GM12891 (cell line): ENCODE measurements around the gene LAYN.

ENCODE experiments used
- POLR2A ChIP-seq: IDR thresholded peaks from 2 replicates; pipeline ENCODE4 v1.6.1; 2011; ENCODE audit warnings: low read depth, low read length, control low read depth
- POLR2AphosphoS5 ChIP-seq: IDR thresholded peaks from 2 replicates; pipeline ENCODE4 v1.6.1; 2011; ENCODE audit warnings: low read depth, low read length, control low read depth
- SPI1 ChIP-seq: IDR thresholded peaks from 2 replicates; pipeline ENCODE4 v1.6.1; 2011; ENCODE audit warnings: low read depth, low read length, control low read depth

DNA sequence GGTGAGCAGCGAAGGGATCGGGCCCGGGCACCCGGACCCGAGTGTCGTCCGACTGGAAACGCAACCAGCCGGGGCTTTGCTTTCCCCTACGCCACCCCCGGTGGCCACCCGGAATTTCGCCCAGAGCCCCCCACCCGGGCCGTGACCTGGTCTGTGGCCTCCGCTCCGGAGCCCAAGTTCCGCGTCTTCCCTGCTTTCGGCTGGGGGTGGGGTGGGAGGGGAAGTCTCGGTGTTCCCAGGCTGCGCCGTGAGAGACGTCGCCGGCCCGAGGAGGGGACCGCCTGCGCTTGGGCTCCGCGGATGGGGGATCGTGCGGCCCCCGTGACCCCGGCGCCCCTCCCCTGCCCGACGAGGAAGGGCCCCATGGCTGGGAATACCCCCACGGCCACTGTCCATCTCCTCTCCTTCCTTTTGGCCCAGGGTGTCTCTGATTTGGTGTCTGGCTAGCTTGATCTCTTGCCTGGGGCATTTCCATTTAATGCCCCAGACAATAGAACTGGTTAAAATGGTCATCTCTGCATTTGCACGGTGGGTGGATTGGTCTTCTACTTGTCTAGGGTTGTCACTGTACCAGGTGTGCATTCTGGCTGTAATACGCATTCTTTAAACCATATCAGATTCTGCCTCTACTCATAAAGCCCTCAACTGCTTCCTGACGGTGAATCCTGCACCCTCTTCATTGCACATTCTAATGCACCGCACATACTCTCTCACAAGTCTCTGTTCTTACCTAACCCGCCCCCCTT lies 62.5 kb downstream of the LAYN start:
- TF ChIP-seq POLR2A (no peak), POLR2AphosphoS5 (0 out of 2 replicates have a peak, but pooled peaks have one; percentile 30), SPI1 (no peak)
